Measurements from ENCODE around the gene AVPR2. TPM values are rescaled to one million over a fixed set of nuclear protein-coding genes. Genes with fewer than 3 reads are reported as not detected.
A peak's percentile ranks its signal among the peaks of the same experiment; 100 is the strongest.

AVPR2 gene
- polyA plus RNA-seq, 1 donor from 2014 or later: not detected

GRCh38 chrX:153922932-153923857, 18.7 kb downstream of the AVPR2 start:
- H4K20me1 ChIP-seq (ENCODE audit: insufficient read depth): no peaks in the 10 kb centered on the region
- no peaks in the 10 kb centered on the region for H3K36me3 ChIP-seq (ENCODE audit: insufficient read depth, low read length)
- TF ChIP-seq RAD21 (conservative IDR thresholded peaks at IDR 0.05) (no peak), EZH2 (IDR thresholded peaks at IDR 0.05; ENCODE audit: borderline replicate concordance, insufficient read depth, low read length, poor library complexity, severe bottlenecking) (no peak), POLR2AphosphoS5 (IDR thresholded peaks at IDR 0.05) (no peak), CTCF (IDR thresholded peaks at IDR 0.05; ENCODE audit: poor library complexity, severe bottlenecking) (no peak), REST (IDR thresholded peaks at IDR 0.05; ENCODE audit: borderline replicate concordance) (no peak), SMC3 (conservative IDR thresholded peaks at IDR 0.05; ENCODE audit: poor library complexity) (no peak), MXI1 (conservative IDR thresholded peaks at IDR 0.05; ENCODE audit: poor library complexity, severe bottlenecking) (no peak), EP300 (conservative IDR thresholded peaks at IDR 0.05; ENCODE audit: poor library complexity, severe bottlenecking) (no peak), TAF1 (IDR thresholded peaks at IDR 0.05; ENCODE audit: low read depth) (no peak)
- H3K9me2 ChIP-seq (ENCODE audit: insufficient read depth, low read length): no peaks in the 10 kb centered on the region
- no peak overlapping the region for H3K4me2 ChIP-seq (ENCODE audit: low read length)
- no peak overlapping the region for H3K9ac ChIP-seq (ENCODE audit: low read length)
- no peaks in the 10 kb centered on the region for H3K27me3 ChIP-seq (ENCODE audit: insufficient read depth, low read depth, low read length)
- no peaks in the 10 kb centered on the region for H3K79me2 ChIP-seq (replicated peaks; ENCODE audit: insufficient read depth, low read length)
- no peaks in the 10 kb centered on the region for H3K9me3 ChIP-seq (ENCODE audit: low read length)
- H3K27ac ChIP-seq (ENCODE audit: low read length): no peak overlapping the region
- H3F3A ChIP-seq (ENCODE audit: insufficient read depth, low read length, poor library complexity, severe bottlenecking): no peaks in the 10 kb centered on the region
- H3K4me3 ChIP-seq (ENCODE audit: low read length): no peak overlapping the region
- H2AFZ ChIP-seq (ENCODE audit: low read depth, low read length): no peak overlapping the region

GRCh38 chrX:153924149-153924861, 19.8 kb downstream of the AVPR2 start:
- no peaks in the 10 kb centered on the region for H4K20me1 ChIP-seq (ENCODE audit: insufficient read depth)
- H3K9me2 ChIP-seq (ENCODE audit: insufficient read depth, low read length): no peaks in the 10 kb centered on the region
- no peak overlapping the region for H3K9ac ChIP-seq (ENCODE audit: low read length)
- H3F3A ChIP-seq (ENCODE audit: insufficient read depth, low read length, poor library complexity, severe bottlenecking): no peaks in the 10 kb centered on the region
- H3K36me3 ChIP-seq (ENCODE audit: insufficient read depth, low read length): no peaks in the 10 kb centered on the region
- no peaks in the 10 kb centered on the region for H3K9me3 ChIP-seq (ENCODE audit: low read length)
- no peak overlapping the region for H2AFZ ChIP-seq (ENCODE audit: low read depth, low read length)
- H3K4me3 ChIP-seq (ENCODE audit: low read length): no peak overlapping the region
- H3K4me2 ChIP-seq (ENCODE audit: low read length): no peak overlapping the region
- H3K27ac ChIP-seq (ENCODE audit: low read length): no peak overlapping the region
- H3K27me3 ChIP-seq (ENCODE audit: insufficient read depth, low read depth, low read length): no peaks in the 10 kb centered on the region
- TF ChIP-seq REST (IDR thresholded peaks at IDR 0.05; ENCODE audit: borderline replicate concordance) (no peak), SMC3 (conservative IDR thresholded peaks at IDR 0.05; ENCODE audit: poor library complexity) (peak; percentile 27), TAF1 (IDR thresholded peaks at IDR 0.05; ENCODE audit: low read depth) (no peak), CTCF (IDR thresholded peaks at IDR 0.05; ENCODE audit: poor library complexity, severe bottlenecking) (peak; percentile 31), RAD21 (conservative IDR thresholded peaks at IDR 0.05) (peak; percentile 38)
- H3K79me2 ChIP-seq (replicated peaks; ENCODE audit: insufficient read depth, low read length): no peaks in the 10 kb centered on the region

Measured in neural cell (in vitro differentiated cells).